GM21717 (cell line): ENCODE results near the gene SPEG.

ENCODE experiments used
- ATAC-seq: cut with Tn5 transposase; IDR thresholded peaks from one replicate; pipeline ENCODE4 v1.9.1; 2021; ENCODE audit warnings: mild to moderate bottlenecking, moderate library complexity; ENCODE audit not compliant: unreplicated experiment

SPEG gene

GRCh38 chr2:219541611-219542180 lies 107.1 kb downstream of the SPEG start:
- ATAC-seq, result peak; percentile 51

- peak; percentile 32 for ATAC-seq
Measured at GRCh38 chr2:219542931-219543595, 108.4 kb downstream of the SPEG start.

- ATAC-seq, result peak; percentile 82
Measured at GRCh38 chr2:219543596-219544358, 109.1 kb downstream of the SPEG start, which contains the start of the genes CHPF and TMEM198. Gene CHPF (minus strand): TSS chr2:219543809. CDS start chr2:219543538, 271 bp downstream. Gene TMEM198 (plus strand): TSS chr2:219544028. CDS start chr2:219544728, 700 bp downstream.

GRCh38 chr2:219544567-219544966 lies 109.9 kb downstream of the SPEG start:
- ATAC-seq, result no peak

- ATAC-seq, result no peak
Measured at GRCh38 chr2:219545295-219545942, 110.8 kb downstream of the SPEG start.

- no peak for ATAC-seq
Measured at GRCh38 chr2:219545943-219546352, 111.3 kb downstream of the SPEG start.

- ATAC-seq, result no peak
Measured at GRCh38 chr2:219547621-219548020, 113.0 kb downstream of the SPEG start.
